Keratinocyte (primary cell): ENCODE data around the gene SCFD2. TPM values are rescaled to one million over a fixed set of nuclear protein-coding genes. Genes with fewer than 3 reads are reported as not detected.

Experiments used
- DNase-seq: peaks from one replicate; pipeline ENCODE4 v3.0.0-alpha.2; 2011; ENCODE audit warnings: low read depth, missing footprints, low spot score
- FAIRE-seq: peaks from 2 replicates; lab custom pipeline; 2011; peaks lifted over from hg19 to GRCh38; lab: Jason Lieb, UNC
- H2AFZ ChIP-seq: 2 replicates; pipeline ENCODE4 v1.6.0; 2012; ENCODE audit warnings: low read length, control low read depth, inconsistent platforms; ENCODE audit not compliant: control insufficient read depth
- H3K27ac ChIP-seq: 2 replicates; pipeline ENCODE4 v1.5.1; 2011; ENCODE audit warnings: low read length; ENCODE audit not compliant: control insufficient read depth, insufficient read depth
- H3K27me3 ChIP-seq: 3 replicates; pipeline ENCODE4 v1.6.0; 2011; ENCODE audit warnings: low read length; ENCODE audit not compliant: control insufficient read depth, insufficient read depth; ENCODE audit errors: extremely low read depth
- H3K36me3 ChIP-seq, 2 experiments: 2 replicates in 1 of 2; 3 replicates in 1 of 2; pipeline ENCODE4 v1.5.1; 2011; ENCODE audit warnings: low read length in 2 of 2, mild to moderate bottlenecking in 1 of 2; ENCODE audit not compliant: control insufficient read depth in 2 of 2, insufficient read depth in 2 of 2; ENCODE audit errors: extremely low read depth in 1 of 2
- H3K4me1 ChIP-seq: 3 replicates; pipeline ENCODE4 v1.5.1; 2011; ENCODE audit warnings: low read length; ENCODE audit not compliant: control insufficient read depth, insufficient read depth; ENCODE audit errors: extremely low read depth
- H3K4me2 ChIP-seq: 3 replicates; pipeline ENCODE4 v1.6.0; 2011; ENCODE audit warnings: low read depth, low read length; ENCODE audit not compliant: control insufficient read depth, insufficient read depth; ENCODE audit errors: extremely low read depth
- H3K4me3 ChIP-seq, 3 experiments: fragments of 200-600 bp in 1 of 3; sonication (generic) in 1 of 3; 2 replicates in 2 of 3; 3 replicates in 1 of 3; pipeline ENCODE4 v1.5.1; 2011 to 2016; ENCODE audit warnings: low read length in 3 of 3, mild to moderate bottlenecking in 3 of 3, control low read depth in 2 of 3, inconsistent platforms in 1 of 3, low read depth in 1 of 3, mixed read lengths in 1 of 3, mixed run types in 1 of 3, moderate library complexity in 1 of 3; ENCODE audit not compliant: control insufficient read depth in 2 of 3, insufficient read depth in 2 of 3; ENCODE audit errors: extremely low read depth in 1 of 3
- H3K79me2 ChIP-seq: 2 replicates; pipeline ENCODE4 v1.6.0; 2012; ENCODE audit warnings: low read length; ENCODE audit not compliant: control insufficient read depth, insufficient read depth
- H3K9ac ChIP-seq: 3 replicates; pipeline ENCODE4 v1.6.0; 2011; ENCODE audit warnings: low read length; ENCODE audit not compliant: control insufficient read depth, insufficient read depth; ENCODE audit errors: extremely low read depth
- H3K9me1 ChIP-seq: 3 replicates; pipeline ENCODE4 v1.6.0; 2011; ENCODE audit warnings: low read length; ENCODE audit not compliant: control insufficient read depth, insufficient read depth; ENCODE audit errors: extremely low read depth
- H3K9me3 ChIP-seq: 2 replicates; pipeline ENCODE4 v1.5.1; 2012; ENCODE audit warnings: low read depth, low read length; ENCODE audit not compliant: control insufficient read depth
- H4K20me1 ChIP-seq: 3 replicates; pipeline ENCODE4 v1.6.0; 2011; ENCODE audit warnings: low read length; ENCODE audit not compliant: control insufficient read depth, insufficient read depth; ENCODE audit errors: extremely low read depth
- EZH2 ChIP-seq: IDR thresholded peaks from one replicate; pipeline ENCODE4 v1.6.1; 2012; ENCODE audit warnings: inconsistent platforms, mild to moderate bottlenecking, low read length, moderate library complexity
- dilution Hi-C: fragments of 300-500 bp; cut with MboI; formaldehyde crosslinking; loops from one replicate; pipeline ENCODE4 v1.7.0; 2020; ENCODE audit warnings: low sequenced_read_pairs; ENCODE audit not compliant: extremely low pct_ligation_motif_present
- polyA plus RNA-seq, 5 experiments: library from polyadenylated mRNA; depleted of rRNA in 3 of 5; stranded (reverse) in 3 of 5; stranded (forward) in 1 of 5; unstranded in 1 of 5; fragments of >200 nt; gene quantifications; 1 replicate in 1 of 5; 2 replicates in 3 of 5; 3 replicates in 1 of 5; pipeline versions ENCODE4 v1.2.1 to v1.2.3, GENCODE V29; 2011 to 2012; ENCODE audit warnings: missing spikeins in 2 of 5, low read depth in 1 of 5, low replicate concordance in 1 of 5
- TF ChIP-seq, protein P1 (sequence below), 3 experiments: IDR thresholded peaks in 1 of 3; conservative IDR thresholded peaks in 1 of 3; optimal IDR thresholded peaks in 1 of 3; 2 replicates in 2 of 3; 3 replicates in 1 of 3; pipeline versions ENCODE3 to v1.5.1; 2011; ENCODE audit warnings: low read length in 3 of 3, mild to moderate bottlenecking in 3 of 3, moderate library complexity in 2 of 3, control low read depth in 1 of 3, inconsistent platforms in 1 of 3; ENCODE audit not compliant: insufficient read depth in 2 of 3; ENCODE audit errors: extremely low read depth in 1 of 3

Gene SCFD2
- polyA plus RNA-seq, 1 donor (not counting 4 experiments of a cell fraction or from before 2014, with no cell fraction given): 13.9 TPM

DNA sequence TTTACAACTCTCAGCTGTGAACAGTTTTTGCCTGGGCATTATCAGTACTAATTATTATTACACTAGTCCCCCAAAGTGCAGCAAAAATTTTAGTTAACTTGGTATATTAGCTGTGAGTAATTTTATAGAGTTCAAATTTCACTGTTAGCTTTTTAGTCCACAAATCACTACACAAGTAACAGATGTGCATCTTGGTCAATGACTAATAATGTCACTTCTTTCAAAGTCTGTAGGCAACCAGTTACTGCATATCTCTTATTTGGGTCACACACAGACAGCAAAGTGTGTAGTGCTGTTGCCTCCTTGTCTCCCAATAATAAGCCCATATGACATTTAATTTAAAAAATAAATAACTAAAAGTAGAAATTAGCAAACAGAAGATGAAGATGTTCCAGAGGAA lies 159.9 kb downstream of the SCFD2 start:
- Histone ChIP-seq H3K9me1 (no peaks in the 10 kb centered on the region), H3K36me3 (no peaks in the 10 kb centered on the region), H3K4me2 (no peak overlapping the region), H3K4me1 (no peaks in the 10 kb centered on the region), H3K27me3 (no peaks in the 10 kb centered on the region), H4K20me1 (no peaks in the 10 kb centered on the region), H3K79me2 (no peaks in the 10 kb centered on the region), H3K9ac (no peak overlapping the region), H2AFZ (no peak overlapping the region), H3K27ac (no peak overlapping the region), H3K9me3 (no peaks in the 10 kb centered on the region), H3K4me3 (no peak overlapping the region)
- TF ChIP-seq, protein P1, sequence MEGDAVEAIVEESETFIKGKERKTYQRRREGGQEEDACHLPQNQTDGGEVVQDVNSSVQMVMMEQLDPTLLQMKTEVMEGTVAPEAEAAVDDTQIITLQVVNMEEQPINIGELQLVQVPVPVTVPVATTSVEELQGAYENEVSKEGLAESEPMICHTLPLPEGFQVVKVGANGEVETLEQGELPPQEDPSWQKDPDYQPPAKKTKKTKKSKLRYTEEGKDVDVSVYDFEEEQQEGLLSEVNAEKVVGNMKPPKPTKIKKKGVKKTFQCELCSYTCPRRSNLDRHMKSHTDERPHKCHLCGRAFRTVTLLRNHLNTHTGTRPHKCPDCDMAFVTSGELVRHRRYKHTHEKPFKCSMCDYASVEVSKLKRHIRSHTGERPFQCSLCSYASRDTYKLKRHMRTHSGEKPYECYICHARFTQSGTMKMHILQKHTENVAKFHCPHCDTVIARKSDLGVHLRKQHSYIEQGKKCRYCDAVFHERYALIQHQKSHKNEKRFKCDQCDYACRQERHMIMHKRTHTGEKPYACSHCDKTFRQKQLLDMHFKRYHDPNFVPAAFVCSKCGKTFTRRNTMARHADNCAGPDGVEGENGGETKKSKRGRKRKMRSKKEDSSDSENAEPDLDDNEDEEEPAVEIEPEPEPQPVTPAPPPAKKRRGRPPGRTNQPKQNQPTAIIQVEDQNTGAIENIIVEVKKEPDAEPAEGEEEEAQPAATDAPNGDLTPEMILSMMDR (optimal IDR thresholded peaks at IDR 0.05 in 1 of 3, IDR thresholded peaks at IDR 0.05 in 1 of 3, conservative IDR thresholded peaks at IDR 0.05 in 1 of 3; ENCODE audit: extremely low read depth in 1 of 3, insufficient read depth in 2 of 3, low read length in 3 of 3): no peak
- no peak for TF ChIP-seq EZH2
- DNase-seq: no peak
- dilution Hi-C loops: no loop called here
- no peak for FAIRE-seq

- H3K4me3 ChIP-seq: no peak overlapping the region
- no peaks in the 10 kb centered on the region for H3K79me2 ChIP-seq
- no peak for DNase-seq
- no peak for FAIRE-seq
- dilution Hi-C loops: no loop called here
- H2AFZ ChIP-seq: no peak overlapping the region
- H3K4me2 ChIP-seq: no peak overlapping the region
- H3K9me3 ChIP-seq: no peaks in the 10 kb centered on the region
- H3K27me3 ChIP-seq: no peaks in the 10 kb centered on the region
- H3K27ac ChIP-seq: no peak overlapping the region
- no peaks in the 10 kb centered on the region for H3K9me1 ChIP-seq
- H3K9ac ChIP-seq: no peak overlapping the region
- no peak for TF ChIP-seq EZH2
- TF ChIP-seq, protein P1 (optimal IDR thresholded peaks at IDR 0.05 in 1 of 3, IDR thresholded peaks at IDR 0.05 in 1 of 3, conservative IDR thresholded peaks at IDR 0.05 in 1 of 3; ENCODE audit: extremely low read depth in 1 of 3, insufficient read depth in 2 of 3, low read length in 3 of 3): no peak
- no peaks in the 10 kb centered on the region for H4K20me1 ChIP-seq
- no peaks in the 10 kb centered on the region for H3K4me1 ChIP-seq
- H3K36me3 ChIP-seq: no peaks in the 10 kb centered on the region
Measured at GRCh38 chr4:53199356-53199755, 166.5 kb downstream of the SCFD2 start.
